GM23248 (cell line): ENCODE measurements around the gene VAV2.

Experiments
- EZH2 ChIP-seq: fragments of 200-600 bp; sonication (generic); IDR thresholded peaks from 2 replicates; pipeline ENCODE4 v1.6.1; 2018; ENCODE audit warnings: antibody characterized with exemption, mild to moderate bottlenecking; ENCODE audit not compliant: insufficient read depth, poor library complexity, severe bottlenecking
- EZH2phosphoT487 ChIP-seq: fragments of 200-600 bp; sonication (generic); IDR thresholded peaks from 2 replicates; pipeline ENCODE4 v1.6.1; 2018; ENCODE audit warnings: antibody characterized with exemption, moderate library complexity, mild to moderate bottlenecking, low read depth; ENCODE audit not compliant: insufficient read depth

GRCh38 chr9:133737071-133737773 is 254.9 kb downstream of the VAV2 start:
- TF ChIP-seq EZH2 (no peak), EZH2phosphoT487 (no peak)
